ENCODE data around the gene REN.

- no peak for TF ChIP-seq CTCF (IDR thresholded peaks at IDR 0.05; ENCODE audit: insufficient read depth, low read length)
- no peak for TF ChIP-seq POLR2AphosphoS5 (IDR thresholded peaks at IDR 0.05; ENCODE audit: low read depth)
- no peak for TF ChIP-seq GABPA (IDR thresholded peaks at IDR 0.05; ENCODE audit: low read depth)
- no peak for TF ChIP-seq REST (IDR thresholded peaks at IDR 0.05; ENCODE audit: insufficient replicate concordance, low read depth)
- TF ChIP-seq SPI1 (IDR thresholded peaks at IDR 0.05; ENCODE audit: borderline replicate concordance, low read depth) = no peak
Measured at GRCh38 chr1:204126956-204127355, 39.2 kb downstream of the REN start.

Data from HL-60 (cell line).